ENCODE measurements around the gene PDCD1. TPM values are rescaled to one million over a fixed set of nuclear protein-coding genes. Genes with fewer than 3 reads are reported as not detected.
"Not testable (repeated sequence)": the region's sequence is repeated elsewhere in the genome, so short reads cannot be mapped to it uniquely, and the experiment has no call there.

PDCD1 gene
- total RNA-seq, 2 donors from 2014 or later = 13.1 to 77.6 TPM

- no peak for ATAC-seq (replicated peaks)
- Mint-ChIP-seq H3K4me3 (no peak within 1 kb of the TSS), H3K27me3 (no peaks in the 10 kb centered on the region), H3K9me3 (no peaks in the 10 kb centered on the region), H3K4me1 (no peaks in the 10 kb centered on the region), H3K36me3 (ENCODE audit: low read depth) (no peaks in the 10 kb centered on the region), H3K27ac (peak within 1 kb of the TSS; percentile 37)
These were observed 49.8 kb downstream of the PDCD1 start, which contains the start of gene NEU4 for GRCh38 chr2:241808721-241809382. Gene NEU4, plus strand, starts transcription at chr2:241809193. Its CDS starts 5,292 bp downstream, at chr2:241814485.

DNA sequence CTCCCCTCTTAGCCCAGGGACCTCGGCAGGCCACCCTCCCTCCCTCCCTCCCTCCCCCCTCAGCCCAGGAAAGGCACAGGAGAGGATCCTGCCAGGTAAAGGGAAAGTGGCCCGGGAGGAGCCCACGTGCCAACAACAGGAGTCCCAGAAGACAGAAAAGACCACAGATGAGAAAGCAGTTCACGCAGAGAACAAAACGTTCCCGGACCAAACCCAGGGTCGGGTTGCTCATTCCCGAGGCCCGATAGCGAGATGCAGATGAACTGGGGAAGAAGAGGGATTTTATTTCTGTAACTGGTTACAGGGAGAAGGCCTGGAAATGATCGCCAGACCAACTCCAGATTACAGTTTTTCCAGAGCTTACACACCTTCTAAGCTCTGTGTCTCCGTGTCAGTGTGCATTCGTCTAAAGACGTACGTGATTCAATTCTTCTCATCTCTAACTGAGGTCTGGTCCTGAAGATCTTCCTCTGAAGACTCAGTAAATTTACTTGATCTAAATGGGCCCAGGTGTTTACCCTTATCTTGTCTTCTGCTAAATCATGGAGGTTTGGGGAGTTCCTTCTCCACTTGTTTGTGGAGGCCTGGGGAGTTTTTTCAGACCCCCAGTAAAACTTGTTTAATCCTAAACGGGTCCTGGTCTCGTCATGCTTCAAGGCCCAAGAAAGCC is 50.5 kb downstream of the PDCD1 start:
- H3K27ac Mint-ChIP-seq = peak overlapping the region; percentile 37
- no peak for ATAC-seq (replicated peaks)
- no peaks in the 10 kb centered on the region for H3K9me3 Mint-ChIP-seq
- no peaks in the 10 kb centered on the region for H3K36me3 Mint-ChIP-seq (ENCODE audit: low read depth)
- H3K27me3 Mint-ChIP-seq = no peaks in the 10 kb centered on the region
- no peaks in the 10 kb centered on the region for H3K4me1 Mint-ChIP-seq
- H3K4me3 Mint-ChIP-seq = no peak overlapping the region

DNA sequence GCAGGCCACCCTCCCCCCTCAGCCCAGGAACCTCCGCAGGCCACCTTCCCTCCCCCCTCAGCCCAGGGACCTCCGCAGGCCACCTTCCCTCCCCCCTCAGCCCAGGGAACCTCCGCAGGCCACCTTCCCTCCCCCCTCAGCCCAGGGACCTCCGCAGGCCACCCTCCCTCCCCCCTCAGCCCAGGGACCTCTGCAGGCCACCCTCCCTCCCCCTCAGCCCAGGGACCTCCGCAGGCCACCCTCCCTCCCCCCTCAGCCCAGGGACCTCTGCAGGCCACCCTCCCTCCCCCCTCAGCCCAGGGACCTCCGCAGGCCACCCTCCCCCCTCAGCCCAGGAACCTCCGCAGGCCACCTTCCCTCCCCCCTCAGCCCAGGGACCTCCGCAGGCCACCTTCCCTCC is 52.5 kb downstream of the PDCD1 start:
- H3K27ac Mint-ChIP-seq; H3K36me3 Mint-ChIP-seq (ENCODE audit: low read depth); H3K4me3 Mint-ChIP-seq; H3K27me3 Mint-ChIP-seq; ATAC-seq (replicated peaks); H3K4me1 Mint-ChIP-seq; H3K9me3 Mint-ChIP-seq: not testable (repeated sequence)

- Mint-ChIP-seq H3K9me3 (no peaks in the 10 kb centered on the region), H3K4me1 (no peaks in the 10 kb centered on the region), H3K36me3 (ENCODE audit: low read depth) (no peaks in the 10 kb centered on the region), H3K27me3 (no peaks in the 10 kb centered on the region), H3K27ac (no peak overlapping the region), H3K4me3 (peak overlapping the region; percentile 82)
- peak; percentile 43 for ATAC-seq (replicated peaks)
These were observed 54.1 kb downstream of the PDCD1 start for GRCh38 chr2:241804326-241805229.

- no peaks in the 10 kb centered on the region for H3K4me1 Mint-ChIP-seq
- H3K4me3 Mint-ChIP-seq = peak overlapping the region; percentile 82
- no peaks in the 10 kb centered on the region for H3K36me3 Mint-ChIP-seq (ENCODE audit: low read depth)
- no peaks in the 10 kb centered on the region for H3K27me3 Mint-ChIP-seq
- no peaks in the 10 kb centered on the region for H3K9me3 Mint-ChIP-seq
- peak overlapping the region; percentile 87 for H3K27ac Mint-ChIP-seq
- ATAC-seq (replicated peaks) = peak; percentile 68
These were observed 55.0 kb downstream of the PDCD1 start for GRCh38 chr2:241803387-241804325.

GRCh38 chr2:241802421-241803318 is 56.0 kb downstream of the PDCD1 start:
- H3K4me1 Mint-ChIP-seq = no peaks in the 10 kb centered on the region
- H3K36me3 Mint-ChIP-seq (ENCODE audit: low read depth) = no peaks in the 10 kb centered on the region
- H3K9me3 Mint-ChIP-seq = no peaks in the 10 kb centered on the region
- H3K4me3 Mint-ChIP-seq = peak overlapping the region; percentile 82
- H3K27me3 Mint-ChIP-seq = no peaks in the 10 kb centered on the region
- H3K27ac Mint-ChIP-seq = peak overlapping the region; percentile 87
- ATAC-seq (replicated peaks) = peak; percentile 20

GRCh38 chr2:241801611-241802420 is 56.9 kb downstream of the PDCD1 start:
- Mint-ChIP-seq H3K4me1 (no peaks in the 10 kb centered on the region), H3K36me3 (ENCODE audit: low read depth) (no peaks in the 10 kb centered on the region), H3K9me3 (no peaks in the 10 kb centered on the region), H3K27me3 (no peaks in the 10 kb centered on the region), H3K27ac (no peak overlapping the region), H3K4me3 (no peak overlapping the region)
- no peak for ATAC-seq (replicated peaks)

- not testable (repeated sequence) for H3K4me1 Mint-ChIP-seq; H3K4me3 Mint-ChIP-seq; H3K9me3 Mint-ChIP-seq; ATAC-seq (replicated peaks); H3K27me3 Mint-ChIP-seq; H3K27ac Mint-ChIP-seq; H3K36me3 Mint-ChIP-seq (ENCODE audit: low read depth)
These were observed 58.3 kb downstream of the PDCD1 start for GRCh38 chr2:241800198-241800903.

Other genes with a start within 250 kb of the PDCD1 start
- gene THAP4, start 221.7 kb downstream of the PDCD1 start, total RNA-seq = 10 to 100 TPM; 35.0 to 42.5 TPM
- gene ATG4B, start 221.2 kb downstream of the PDCD1 start, total RNA-seq = 10 to 100 TPM; 88.3 to 91.3 TPM
- 100 to 1,000 TPM in 1 of 2 donors, 10 to 100 TPM in 1; 55.5 to 107 TPM for gene DTYMK, start 172.1 kb downstream of the PDCD1 start, total RNA-seq
- 10 to 100 TPM; 43.5 to 52.3 TPM for gene ING5, start 156.9 kb downstream of the PDCD1 start, total RNA-seq
- gene D2HGDH, start 124.3 kb downstream of the PDCD1 start, total RNA-seq = 10 to 100 TPM; 16.0 to 32.7 TPM
- 1 to 10 TPM in 1 of 2 donors, under 1 TPM in 1; 0.35 to 4.1 TPM for gene GAL3ST2, start 82.1 kb downstream of the PDCD1 start, total RNA-seq
- gene NEU4, start 49.7 kb downstream of the PDCD1 start, total RNA-seq = 1 to 10 TPM; 1.1 to 9.8 TPM
- under 1 TPM in 1 of 2 donors, not detected in 1; 0.58 TPM for gene RTP5, start 10.8 kb upstream of the PDCD1 start, total RNA-seq

Data from activated T-helper 17 cell treated with anti-CD3 and anti-CD28 coated beads, Interleukin-2, amount 50 U/mL, for 72 hours (primary cell).